GM19240 (cell line): ENCODE data around the gene TRPM4.
"Not testable (repeated sequence)": the region's sequence is repeated elsewhere in the genome, so short reads cannot be mapped to it uniquely, and the experiment has no call there.

Experiments used
- DNase-seq: peaks from one replicate; pipeline ENCODE4 v3.0.0; 2011; ENCODE audit warnings: low spot score; ENCODE audit not compliant: insufficient read length

Gene TRPM4

DNA sequence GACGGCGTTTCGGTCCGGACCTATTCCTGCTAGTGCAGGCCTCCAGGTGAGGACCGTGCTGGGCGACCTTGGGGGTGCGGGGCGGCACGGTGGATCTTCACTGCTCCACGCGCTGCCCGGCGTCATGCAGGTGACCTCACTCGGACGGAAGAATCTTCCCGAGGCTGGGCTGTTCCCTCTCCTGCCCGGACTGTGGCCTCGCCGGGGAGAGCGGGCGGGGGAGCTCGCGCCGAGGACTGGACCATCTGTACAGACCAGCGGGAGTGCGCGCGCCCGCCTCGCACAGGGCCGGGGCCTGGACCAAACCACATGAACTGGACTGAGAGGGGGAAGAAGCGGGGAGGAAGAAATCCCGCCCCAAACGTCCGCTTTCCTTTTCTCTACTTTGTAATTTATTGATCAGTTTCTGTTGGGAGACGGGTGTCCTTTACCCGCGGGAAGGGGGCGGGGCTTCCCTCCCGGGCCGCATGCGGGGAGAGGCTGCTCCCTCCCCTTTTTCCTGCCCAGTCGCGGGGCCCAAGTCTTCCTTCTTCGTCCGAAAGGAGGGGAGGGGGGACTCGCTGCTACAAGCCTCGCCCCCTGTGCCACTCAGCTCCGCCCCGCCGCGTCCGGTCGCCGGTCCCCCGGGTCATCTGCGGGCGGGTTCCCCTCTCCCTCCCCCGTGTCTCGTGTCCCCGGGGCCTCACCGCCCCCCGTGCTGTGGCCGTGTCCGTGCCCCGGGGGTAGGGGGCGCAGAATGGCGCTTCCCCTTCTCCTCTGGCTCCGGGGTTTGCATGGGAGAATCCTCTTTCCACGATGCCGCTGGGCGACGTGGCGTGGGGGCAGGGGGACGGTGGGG, 7.3 kb upstream of the TRPM4 start:
- DNase-seq: peak; percentile 51

DNA sequence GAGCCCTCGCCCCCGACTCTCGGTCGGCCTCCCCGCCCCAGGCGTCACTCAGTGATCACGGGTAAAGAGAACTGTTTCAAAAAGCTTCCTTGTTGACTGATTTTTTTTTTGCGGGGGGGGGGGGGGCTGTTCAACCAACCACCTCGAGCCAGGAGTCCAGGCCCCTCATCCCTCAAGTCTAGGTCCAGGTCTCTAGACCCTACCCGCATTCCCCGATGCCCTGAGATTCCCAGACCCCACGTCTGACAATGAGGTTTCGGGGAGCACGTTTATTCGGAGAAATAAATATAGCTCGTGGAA, 6.7 kb upstream of the TRPM4 start:
- DNase-seq: no peak

DNA sequence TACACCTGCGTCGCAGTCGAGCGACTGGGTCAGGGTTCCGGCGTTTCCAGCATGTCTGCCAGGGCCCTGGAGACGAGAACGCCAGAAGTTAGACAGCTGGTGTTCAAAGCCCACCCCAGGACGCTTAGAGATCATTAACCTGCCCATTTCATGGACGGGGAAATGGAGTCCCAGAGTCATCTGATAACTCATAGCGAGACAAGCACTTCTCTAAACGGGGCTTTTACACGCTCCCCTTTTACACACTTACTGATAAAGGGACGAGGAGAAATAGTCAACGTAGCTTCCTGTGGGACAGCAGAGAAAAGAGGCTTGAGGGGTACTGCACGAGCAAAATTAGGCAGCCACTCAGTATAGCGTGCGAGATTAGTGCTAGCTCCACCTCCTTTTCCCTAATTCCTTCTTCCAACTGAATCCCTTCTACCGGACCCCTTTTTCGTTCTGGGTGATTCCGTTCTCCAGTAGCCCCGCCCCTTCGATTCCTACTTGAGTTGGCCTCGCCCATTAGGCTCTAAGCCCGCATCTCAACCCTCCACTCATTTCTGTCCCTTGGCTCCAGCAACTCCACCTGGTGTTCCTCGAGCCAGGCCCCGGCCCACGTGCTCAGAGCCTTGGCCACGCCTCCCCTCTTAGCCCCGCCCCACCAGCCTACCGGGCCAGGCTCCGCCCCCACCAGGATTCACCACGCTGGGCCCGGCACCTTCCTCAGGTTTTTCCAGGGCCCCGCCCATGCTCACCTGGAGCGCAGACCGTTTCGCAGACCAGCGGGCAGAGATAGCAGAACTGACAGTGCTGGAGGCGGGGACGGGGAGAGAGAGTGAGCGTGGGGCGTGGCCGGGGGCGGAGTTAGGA, 6.1 kb upstream of the TRPM4 start:
- no peak for DNase-seq

DNA sequence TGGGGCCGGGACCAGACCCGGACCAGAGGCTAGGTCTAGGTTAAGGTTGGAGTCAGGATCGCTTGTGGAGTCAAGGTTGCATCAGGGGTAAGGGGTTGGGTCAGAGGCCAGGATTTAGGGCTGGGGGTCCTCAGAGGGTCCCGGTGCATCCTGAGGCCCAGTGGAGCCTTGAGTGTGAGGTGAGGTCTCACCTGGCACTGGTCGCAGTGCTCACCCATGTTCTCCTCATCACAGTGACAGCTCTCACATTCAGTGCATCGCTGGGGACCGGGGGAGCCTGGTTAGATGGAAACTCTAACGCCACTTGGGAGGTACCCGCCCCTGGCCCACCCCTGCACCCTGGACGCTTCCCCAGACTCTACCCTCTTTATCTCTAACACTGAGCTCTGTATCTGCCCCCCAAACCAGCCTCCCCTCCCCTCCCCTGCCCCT, 5.5 kb upstream of the TRPM4 start:
- DNase-seq: no peak

DNA sequence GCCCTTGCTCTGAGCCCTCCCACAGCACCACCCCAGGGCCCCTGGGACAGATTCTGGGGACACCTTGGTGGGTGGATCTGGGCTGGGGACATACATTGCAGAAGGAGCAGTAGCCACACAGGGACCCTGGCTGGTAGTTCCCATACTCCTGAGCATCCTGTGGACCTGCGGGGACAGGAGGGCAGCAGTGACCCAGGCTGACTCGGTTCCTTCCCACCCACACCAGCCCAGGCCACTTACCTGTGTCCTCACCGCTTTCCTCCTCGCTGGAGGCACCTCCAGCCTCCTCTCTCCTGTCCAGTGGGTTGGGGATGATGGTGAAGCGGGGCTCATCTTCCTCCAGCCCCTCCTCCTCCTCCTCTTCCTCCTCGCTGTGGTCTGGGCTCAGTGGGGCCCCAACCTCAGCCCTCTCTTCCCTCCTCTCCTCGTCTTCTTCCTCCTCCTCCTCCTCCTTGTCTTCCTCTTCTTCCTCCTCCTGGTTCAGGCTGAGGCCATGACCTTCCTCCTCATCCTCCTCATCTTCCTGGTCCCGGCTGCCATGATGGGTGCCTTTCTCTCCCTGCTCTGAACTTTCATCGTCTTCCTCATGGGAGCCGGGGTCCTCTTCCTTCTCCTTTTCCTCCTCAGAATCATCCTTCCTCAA, 4.3 kb upstream of the TRPM4 start:
- no peak for DNase-seq

DNA sequence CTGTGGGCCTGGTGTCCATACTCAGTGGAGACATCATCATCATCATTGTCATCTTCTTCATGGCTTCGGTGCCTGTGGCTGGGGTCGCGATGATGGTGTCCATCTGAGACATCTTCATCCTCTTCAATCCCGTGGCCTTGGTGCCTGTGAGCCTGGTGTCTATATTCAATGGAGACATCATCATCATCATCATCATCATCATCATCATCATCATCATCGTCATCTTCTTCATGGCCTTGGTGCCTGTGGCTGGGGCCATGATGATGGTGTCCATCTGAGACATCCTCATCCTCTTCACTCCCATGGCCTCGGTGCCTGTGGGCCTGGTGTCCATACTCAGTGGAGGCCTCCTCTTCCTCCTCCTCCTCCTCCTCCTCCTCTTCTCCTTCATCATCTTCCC, 3.3 kb upstream of the TRPM4 start:
- DNase-seq: no peak

DNA sequence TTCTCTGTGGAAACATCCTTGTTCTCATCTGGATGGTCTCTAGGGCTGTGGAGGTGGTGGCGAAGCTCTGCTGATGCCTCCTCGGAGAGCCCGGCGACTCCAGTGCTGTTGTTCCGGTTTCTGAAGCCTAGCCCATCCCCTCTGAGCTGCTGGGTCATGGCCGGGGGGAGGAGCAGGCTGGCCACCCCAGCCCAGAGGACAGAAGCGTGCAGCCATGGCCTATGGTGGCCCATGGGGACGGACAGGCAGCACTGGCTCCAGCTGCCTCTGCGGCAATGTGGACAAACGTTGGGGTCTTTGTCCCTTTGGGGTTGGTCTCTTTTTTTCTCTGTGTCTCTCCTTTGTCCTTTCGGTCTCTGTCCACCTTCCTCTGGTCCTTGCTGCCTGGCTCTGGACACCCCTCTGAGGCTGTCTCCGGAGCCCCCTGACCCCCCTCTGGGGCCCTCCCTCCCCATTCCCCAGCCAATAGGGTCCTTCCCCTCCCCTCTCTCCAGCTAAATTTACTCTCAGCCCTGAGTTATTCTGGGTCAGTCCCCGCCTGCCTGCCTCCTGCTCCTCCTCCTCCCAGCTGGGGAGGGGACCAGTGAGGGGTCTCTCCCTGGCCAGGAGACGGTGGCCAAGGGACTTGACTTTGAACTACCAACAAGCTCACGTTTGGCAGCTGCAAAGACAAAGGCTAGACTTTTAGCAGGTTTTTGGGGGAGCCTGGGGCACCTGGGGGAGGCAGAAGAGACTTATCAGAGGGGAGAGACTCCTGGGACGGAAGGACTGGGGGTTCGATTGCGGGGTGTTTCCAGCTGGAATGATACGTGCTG, 2.4 kb upstream of the TRPM4 start, which contains the start of gene HRC:
TSS of gene HRC (minus strand) at position 392 of the 815 bp plus-strand sequence. CDS start at position 233, 159 bp downstream.
- no peak for DNase-seq

DNA sequence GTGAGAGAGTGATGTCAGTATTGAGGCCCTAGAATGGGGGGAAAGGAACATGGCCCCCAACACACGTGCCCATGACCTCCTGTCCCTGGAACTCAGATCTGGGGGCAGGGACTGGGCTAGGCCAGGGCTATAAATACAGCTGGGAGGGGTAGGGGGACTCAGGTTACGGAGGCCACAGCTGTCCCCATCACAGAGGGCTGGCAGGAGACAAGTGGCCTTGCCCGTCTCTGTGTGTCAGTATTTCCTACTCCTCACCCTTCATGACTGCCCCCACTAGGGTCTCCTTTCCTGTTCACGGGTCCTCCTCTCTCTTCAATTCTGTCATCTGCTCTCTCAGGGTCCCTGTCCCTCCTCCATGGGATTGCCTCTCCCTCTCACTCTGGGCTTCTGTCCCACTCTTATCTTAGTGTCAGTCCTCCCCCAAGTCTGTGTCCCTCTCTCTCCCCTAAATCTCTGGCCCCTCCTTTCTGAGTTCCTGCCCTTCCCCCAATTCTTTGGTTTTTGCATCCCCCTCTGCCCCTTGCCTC, 1.7 kb upstream of the TRPM4 start:
- no peak for DNase-seq

DNA sequence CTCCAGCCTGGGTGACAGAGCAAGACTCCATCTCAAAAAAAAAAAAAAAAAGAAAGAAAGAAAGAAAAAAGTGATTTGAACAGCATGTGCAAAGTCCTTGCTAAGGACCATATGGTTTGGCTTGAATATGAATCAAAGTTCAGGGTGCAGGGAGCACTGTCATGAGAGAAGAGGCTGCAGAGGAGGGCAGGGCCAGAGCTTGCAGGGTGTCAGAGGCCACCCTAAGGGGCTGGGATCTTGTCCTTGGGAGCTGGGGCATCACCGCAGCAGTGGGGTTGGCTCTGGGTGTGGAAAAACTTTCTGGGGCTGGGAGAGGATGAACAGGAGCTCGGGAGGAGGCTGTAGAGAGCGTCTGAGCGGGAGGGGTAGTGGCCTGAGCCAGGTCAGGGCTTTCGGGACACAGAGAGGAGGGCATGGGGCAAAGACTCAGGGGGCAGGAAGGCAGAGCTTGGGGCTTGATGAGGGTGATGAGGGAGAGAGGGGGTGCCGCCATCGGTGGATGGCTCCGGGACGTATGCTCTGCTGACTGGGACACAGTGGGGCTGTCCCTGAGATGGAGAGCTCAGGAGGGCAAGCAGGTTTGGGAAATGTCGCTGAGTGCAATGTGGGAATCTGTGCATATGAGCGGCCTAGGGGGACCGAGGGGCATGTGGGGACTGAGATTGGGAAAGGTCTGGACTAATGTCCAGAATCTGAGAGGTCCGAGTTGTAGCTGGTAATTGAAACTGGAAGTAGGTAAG, 3.0 kb downstream of the TRPM4 start:
- DNase-seq: no peak

DNA sequence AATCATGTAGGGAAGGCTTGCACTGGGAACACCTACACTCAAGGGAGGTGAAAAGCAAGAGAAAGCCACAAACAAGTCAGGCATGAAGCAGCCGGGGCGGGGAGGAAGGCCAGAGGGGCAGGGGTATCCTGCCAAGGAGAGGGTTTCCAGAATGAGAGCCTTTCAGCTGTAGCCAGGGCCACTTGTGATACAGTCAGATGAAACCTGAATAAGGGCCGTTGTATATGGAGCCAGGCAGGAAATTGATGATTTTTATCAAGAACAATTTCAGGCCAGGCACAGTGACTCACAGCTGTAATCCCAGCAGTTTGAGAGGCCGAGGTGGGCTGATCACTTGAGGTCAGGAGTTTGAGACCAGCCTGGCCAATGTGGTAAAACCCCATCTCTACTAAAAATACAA, 4.4 kb downstream of the TRPM4 start:
- no peak for DNase-seq

DNA sequence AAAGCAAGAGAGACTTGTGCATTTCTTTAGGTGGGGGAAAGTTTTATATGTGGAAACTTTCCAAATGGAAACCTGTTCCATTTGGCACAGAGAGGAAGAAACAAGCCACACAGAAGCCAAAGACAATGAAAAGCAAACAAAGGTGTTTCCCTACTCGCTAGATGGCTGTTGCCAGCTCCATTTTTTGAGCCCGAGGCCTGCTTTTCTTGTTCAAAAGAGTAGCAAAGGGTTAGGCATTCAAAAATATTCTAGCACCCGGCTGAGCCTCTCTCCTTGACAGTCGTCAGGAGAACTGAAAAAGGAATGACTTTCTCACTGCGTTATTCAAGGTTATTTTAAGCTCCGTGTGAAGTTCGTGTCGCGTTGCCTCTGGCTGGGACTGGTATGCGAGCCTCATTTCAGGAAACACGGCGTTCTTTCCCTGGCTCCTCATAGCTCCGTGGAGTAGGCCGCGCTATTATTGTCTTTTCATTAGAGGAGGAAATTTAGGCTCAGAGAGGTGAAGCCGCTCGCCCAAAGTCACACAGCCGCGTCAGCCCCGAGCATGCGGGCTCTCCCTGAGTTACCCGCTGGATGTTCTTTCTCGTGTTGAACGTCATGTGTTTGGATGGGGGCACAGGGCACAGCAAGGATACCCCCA, 7.6 kb downstream of the TRPM4 start:
- DNase-seq: no peak

DNA sequence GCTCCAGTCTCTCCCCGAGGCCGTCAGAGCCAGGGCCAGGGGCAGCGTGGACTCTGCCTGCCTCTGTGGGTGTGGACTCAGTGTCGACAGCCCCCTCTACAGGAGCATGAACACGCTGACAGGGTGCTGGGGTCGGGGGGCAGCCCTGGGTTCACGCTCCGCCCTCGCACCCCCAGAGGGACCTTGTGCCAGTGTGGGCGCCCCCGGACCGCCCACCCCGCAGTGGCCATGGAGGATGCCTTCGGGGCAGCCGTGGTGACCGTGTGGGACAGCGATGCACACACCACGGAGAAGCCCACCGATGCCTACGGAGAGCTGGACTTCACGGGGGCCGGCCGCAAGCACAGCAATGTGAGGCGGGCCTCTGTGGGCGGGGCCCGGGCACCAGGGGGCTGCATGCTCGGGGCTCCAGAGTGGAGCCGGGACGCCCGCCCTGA, 8.3 kb downstream of the TRPM4 start:
- no peak for DNase-seq

DNA sequence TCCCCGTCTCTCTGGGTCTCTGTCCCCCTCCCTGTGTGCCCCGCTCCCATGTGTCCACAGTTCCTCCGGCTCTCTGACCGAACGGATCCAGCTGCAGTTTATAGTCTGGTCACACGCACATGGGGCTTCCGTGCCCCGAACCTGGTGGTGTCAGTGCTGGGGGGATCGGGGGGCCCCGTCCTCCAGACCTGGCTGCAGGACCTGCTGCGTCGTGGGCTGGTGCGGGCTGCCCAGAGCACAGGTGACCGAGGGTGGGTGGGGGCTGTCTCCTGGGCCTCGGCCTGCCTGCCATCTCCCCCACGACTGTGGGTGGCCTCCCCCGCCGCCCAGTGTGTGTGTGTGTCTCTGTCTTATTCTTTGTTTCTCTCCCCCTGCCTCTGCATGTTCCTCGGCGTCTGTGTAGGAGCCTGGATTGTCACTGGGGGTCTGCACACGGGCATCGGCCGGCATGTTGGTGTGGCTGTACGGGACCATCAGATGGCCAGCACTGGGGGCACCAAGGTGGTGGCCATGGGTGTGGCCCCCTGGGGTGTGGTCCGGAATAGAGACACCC, 10.3 kb downstream of the TRPM4 start:
- no peak for DNase-seq

DNA sequence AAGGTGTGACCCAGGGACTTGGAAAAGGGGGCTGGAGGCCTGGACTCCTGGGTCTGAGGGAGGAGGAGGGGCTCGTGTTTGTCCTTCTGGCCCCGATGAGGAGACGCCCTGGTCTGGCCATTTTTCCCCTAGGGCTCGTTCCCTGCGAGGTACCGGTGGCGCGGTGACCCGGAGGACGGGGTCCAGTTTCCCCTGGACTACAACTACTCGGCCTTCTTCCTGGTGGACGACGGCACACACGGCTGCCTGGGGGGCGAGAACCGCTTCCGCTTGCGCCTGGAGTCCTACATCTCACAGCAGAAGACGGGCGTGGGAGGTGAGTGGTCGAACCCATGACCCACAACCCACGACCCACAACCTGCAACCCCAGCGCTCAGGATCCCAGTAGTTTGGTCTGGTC, 10.8 kb downstream of the TRPM4 start:
- no peak for DNase-seq

DNA sequence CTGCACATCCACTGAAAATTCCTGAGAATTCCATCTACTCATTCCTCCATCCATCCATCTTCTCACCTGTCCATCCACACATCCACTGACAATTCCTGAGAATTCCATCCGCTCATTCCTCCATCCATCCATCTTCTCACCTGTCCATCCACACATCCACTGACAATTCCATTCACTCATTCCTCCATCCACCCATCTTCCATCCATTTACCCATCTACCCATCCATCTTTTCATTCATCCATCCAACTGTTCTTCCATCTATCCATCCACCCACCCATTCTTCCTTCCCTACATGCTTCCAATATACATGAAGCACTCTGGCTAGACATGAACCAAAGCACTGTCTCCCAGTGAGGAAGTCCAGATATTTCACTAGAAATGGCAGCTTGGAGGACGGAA, 15.6 kb downstream of the TRPM4 start:
- no peak for DNase-seq

DNA sequence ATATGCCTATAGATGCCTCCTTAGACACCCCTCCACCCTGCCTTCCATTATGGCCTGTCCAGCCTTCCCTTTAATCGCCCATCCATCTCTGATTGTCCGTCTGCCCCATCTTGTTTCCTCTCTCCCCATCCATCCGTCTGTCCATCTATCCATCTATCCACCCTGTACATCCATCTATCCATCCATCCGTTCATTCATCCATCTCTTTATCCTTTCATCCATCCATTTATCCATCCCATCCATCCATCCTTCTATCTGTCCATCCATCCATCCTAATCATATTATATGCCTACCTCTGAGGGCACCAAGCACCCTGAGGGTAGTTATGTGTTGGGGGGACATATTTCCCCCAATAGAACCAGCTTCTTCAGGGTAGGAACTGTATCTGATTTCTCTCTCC, 23.1 kb downstream of the TRPM4 start:
- DNase-seq: no peak

DNA sequence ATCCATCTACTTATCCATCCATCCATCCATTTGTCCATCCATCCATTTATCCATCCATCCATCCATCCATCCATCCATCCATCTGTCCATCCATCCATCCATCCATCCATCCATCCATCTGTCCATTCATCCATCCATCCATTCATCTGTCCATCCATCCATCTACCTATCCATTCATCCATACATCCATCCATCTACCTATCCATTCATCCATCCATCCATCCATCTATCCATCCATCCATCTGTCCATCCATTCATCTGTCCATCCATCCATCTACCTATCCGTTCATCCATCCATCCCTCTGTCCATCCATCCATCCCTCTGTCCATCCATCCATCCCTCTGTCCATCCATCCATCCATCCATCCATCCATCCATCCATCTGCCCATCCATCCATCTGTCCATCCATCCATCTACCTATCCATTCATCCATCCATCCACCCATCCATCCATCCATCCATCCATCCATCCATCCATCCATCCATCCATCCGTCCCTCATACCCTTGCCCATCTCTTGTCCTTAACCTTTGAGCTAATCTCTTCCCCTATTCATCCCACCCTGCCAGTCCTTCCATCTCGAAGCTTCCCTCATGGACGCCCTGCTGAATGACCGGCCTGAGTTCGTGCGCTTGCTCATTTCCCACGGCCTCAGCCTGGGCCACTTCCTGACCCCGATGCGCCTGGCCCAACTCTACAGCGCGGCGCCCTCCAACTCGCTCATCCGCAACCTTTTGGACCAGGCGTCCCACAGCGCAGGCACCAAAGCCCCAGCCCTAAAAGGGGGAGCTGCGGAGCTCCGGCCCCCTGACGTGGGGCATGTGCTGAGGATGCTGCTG, 24.6 kb downstream of the TRPM4 start:
- not testable (repeated sequence) for DNase-seq

DNA sequence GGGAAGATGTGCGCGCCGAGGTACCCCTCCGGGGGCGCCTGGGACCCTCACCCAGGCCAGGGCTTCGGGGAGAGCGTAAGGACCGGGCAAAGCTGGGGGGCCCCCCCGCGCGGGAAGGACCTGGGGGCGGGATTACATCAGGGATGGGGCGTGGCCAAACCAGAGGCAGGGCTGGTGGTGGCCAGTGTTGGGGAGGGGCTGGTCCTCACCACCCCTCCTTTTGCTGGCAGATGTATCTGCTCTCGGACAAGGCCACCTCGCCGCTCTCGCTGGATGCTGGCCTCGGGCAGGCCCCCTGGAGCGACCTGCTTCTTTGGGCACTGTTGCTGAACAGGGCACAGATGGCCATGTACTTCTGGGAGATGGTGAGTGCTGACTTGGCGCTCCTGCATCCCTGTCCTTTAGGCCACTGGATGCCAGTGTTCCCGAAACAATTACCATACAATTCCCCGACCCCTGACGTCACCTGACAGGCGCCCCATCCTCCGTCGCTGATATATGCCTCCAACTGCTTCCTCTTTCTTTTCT, 25.3 kb downstream of the TRPM4 start:
- no peak for DNase-seq
